Urothelium cell line (cell line): Measurements from ENCODE around the gene MPHOSPH6.
"Not testable (repeated sequence)": the region's sequence is repeated elsewhere in the genome, so short reads cannot be mapped to it uniquely, and the experiment has no call there.

Source experiments
- DNase-seq: peaks from one replicate; pipeline ENCODE4 v3.0.0; 2011; ENCODE audit warnings: low spot score, mixed read lengths
- FAIRE-seq: peaks from 2 replicates; lab custom pipeline; 2011; peaks lifted over from hg19 to GRCh38; lab: Jason Lieb, UNC

MPHOSPH6 gene

GRCh38 chr16:82169861-82170845 is at the start of gene MPHOSPH6:
Gene MPHOSPH6 (minus strand): TSS chr16:82170224. CDS start chr16:82170175, 49 bp downstream.
- DNase-seq (peak; percentile 96), FAIRE-seq (peak; percentile 92)

GRCh38 chr16:82219298-82219697 is 49.3 kb upstream of the MPHOSPH6 start:
- no peak for FAIRE-seq
- DNase-seq = no peak

GRCh38 chr16:82209314-82209713 is 39.3 kb upstream of the MPHOSPH6 start:
- FAIRE-seq, DNase-seq: not testable (repeated sequence)

- no peak for FAIRE-seq
- DNase-seq = no peak
Observed at GRCh38 chr16:82203198-82203597, 33.2 kb upstream of the MPHOSPH6 start.

GRCh38 chr16:82201926-82202325 is 31.9 kb upstream of the MPHOSPH6 start:
- FAIRE-seq = no peak
- DNase-seq = no peak

GRCh38 chr16:82201351-82201750 is 31.3 kb upstream of the MPHOSPH6 start:
- DNase-seq = no peak

GRCh38 chr16:82199209-82199608 is 29.2 kb upstream of the MPHOSPH6 start:
- no peak for FAIRE-seq
- DNase-seq = no peak

More at GRCh38 chr16:82201351-82201750, 31.3 kb upstream of the MPHOSPH6 start:
- no peak for FAIRE-seq

GRCh38 chr16:82197540-82198240 is 27.7 kb upstream of the MPHOSPH6 start:
- DNase-seq (no peak), FAIRE-seq (no peak)

- DNase-seq = no peak
Observed at GRCh38 chr16:82195917-82196494, 26.0 kb upstream of the MPHOSPH6 start.

GRCh38 chr16:82194086-82194485 is 24.1 kb upstream of the MPHOSPH6 start:
- FAIRE-seq (no peak), DNase-seq (no peak)

More at GRCh38 chr16:82195917-82196494, 26.0 kb upstream of the MPHOSPH6 start:
- FAIRE-seq = no peak

- DNase-seq = no peak
- no peak for FAIRE-seq
Observed at GRCh38 chr16:82192665-82193064, 22.6 kb upstream of the MPHOSPH6 start.

GRCh38 chr16:82190386-82190785 is 20.4 kb upstream of the MPHOSPH6 start:
- FAIRE-seq (no peak), DNase-seq (no peak)

- DNase-seq = no peak
- no peak for FAIRE-seq
Observed at GRCh38 chr16:82187829-82188228, 17.8 kb upstream of the MPHOSPH6 start.

GRCh38 chr16:82185012-82185411 is 15.0 kb upstream of the MPHOSPH6 start:
- DNase-seq (no peak), FAIRE-seq (no peak)

- DNase-seq = no peak
- no peak for FAIRE-seq
Observed at GRCh38 chr16:82184213-82184612, 14.2 kb upstream of the MPHOSPH6 start.

GRCh38 chr16:82183004-82183397 is 13.0 kb upstream of the MPHOSPH6 start:
- FAIRE-seq = no peak
- DNase-seq = no peak

GRCh38 chr16:82182266-82183003 is 12.4 kb upstream of the MPHOSPH6 start:
- DNase-seq = no peak
- no peak for FAIRE-seq

GRCh38 chr16:82181461-82182185 is 11.6 kb upstream of the MPHOSPH6 start:
- FAIRE-seq (no peak), DNase-seq (no peak)

- no peak for FAIRE-seq
- DNase-seq = no peak
Observed at GRCh38 chr16:82178352-82178751, 8.3 kb upstream of the MPHOSPH6 start.

- DNase-seq (no peak), FAIRE-seq (no peak)
Observed at GRCh38 chr16:82177555-82177954, 7.5 kb upstream of the MPHOSPH6 start.
